GM21576 (cell line): ENCODE measurements around the gene ACTR3C.
"Not testable (repeated sequence)": the region's sequence is repeated elsewhere in the genome, so short reads cannot be mapped to it uniquely, and the experiment has no call there.

Experiments
- ATAC-seq: cut with Tn5 transposase; IDR thresholded peaks from one replicate; pipeline ENCODE4 v1.9.1; 2021; ENCODE audit warnings: mild to moderate bottlenecking, moderate library complexity; ENCODE audit not compliant: unreplicated experiment

The ACTR3C gene

GRCh38 chr7:150314639-150315239 is 8.6 kb downstream of the ACTR3C start:
- no peak for ATAC-seq

GRCh38 chr7:150313870-150314269 is 9.5 kb downstream of the ACTR3C start:
- ATAC-seq = no peak

- ATAC-seq = no peak
These were observed 10.0 kb downstream of the ACTR3C start for GRCh38 chr7:150313367-150313809.

GRCh38 chr7:150312649-150313366 is 10.5 kb downstream of the ACTR3C start:
- not testable (repeated sequence) for ATAC-seq

GRCh38 chr7:150311711-150312110 is 11.6 kb downstream of the ACTR3C start:
- ATAC-seq = no peak

GRCh38 chr7:150311146-150311545 is 12.2 kb downstream of the ACTR3C start:
- no peak for ATAC-seq

GRCh38 chr7:150308575-150308974 is 14.8 kb downstream of the ACTR3C start:
- ATAC-seq = no peak

GRCh38 chr7:150307904-150308303 is 15.4 kb downstream of the ACTR3C start:
- ATAC-seq = no peak

GRCh38 chr7:150307129-150307528 is 16.2 kb downstream of the ACTR3C start:
- no peak for ATAC-seq

- ATAC-seq = not testable (repeated sequence)
These were observed 17.0 kb downstream of the ACTR3C start for GRCh38 chr7:150306377-150306776.

GRCh38 chr7:150305903-150306284 is 17.5 kb downstream of the ACTR3C start:
- not testable (repeated sequence) for ATAC-seq

GRCh38 chr7:150305259-150305902 is 18.0 kb downstream of the ACTR3C start:
- ATAC-seq = not testable (repeated sequence)

- ATAC-seq = not testable (repeated sequence)
These were observed 18.7 kb downstream of the ACTR3C start for GRCh38 chr7:150304499-150305258.

GRCh38 chr7:150302908-150303310 is 20.4 kb downstream of the ACTR3C start:
- not testable (repeated sequence) for ATAC-seq

- not testable (repeated sequence) for ATAC-seq
These were observed 25.4 kb downstream of the ACTR3C start for GRCh38 chr7:150297978-150298377.

GRCh38 chr7:150296802-150297201 is 26.5 kb downstream of the ACTR3C start:
- not testable (repeated sequence) for ATAC-seq

GRCh38 chr7:150295614-150296013 is 27.7 kb downstream of the ACTR3C start:
- not testable (repeated sequence) for ATAC-seq

GRCh38 chr7:150295027-150295426 is 28.3 kb downstream of the ACTR3C start:
- not testable (repeated sequence) for ATAC-seq

GRCh38 chr7:150290317-150290716 is 33.0 kb downstream of the ACTR3C start:
- not testable (repeated sequence) for ATAC-seq

GRCh38 chr7:150288816-150289215 is 34.5 kb downstream of the ACTR3C start:
- ATAC-seq = not testable (repeated sequence)

GRCh38 chr7:150287815-150288214 is 35.5 kb downstream of the ACTR3C start:
- ATAC-seq = not testable (repeated sequence)
